Suppressor macrophage (primary cell): Measurements from ENCODE around the gene VRTN.
"Not testable (repeated sequence)": the region's sequence is repeated elsewhere in the genome, so short reads cannot be mapped to it uniquely, and the experiment has no call there.

Experiments
- DNase-seq, 4 experiments: peaks; one replicate each; pipeline ENCODE4 v3.0.0-alpha.2; 2020 to 2022
- total RNA-seq, 17 experiments: gene quantifications; one replicate each; lab custom pipeline; 2026; ENCODE audit warnings: mixed read lengths in 6 of 17, inconsistent platforms in 3 of 17; lab: John Stamatoyannopoulos, UW

Gene VRTN
- total RNA-seq, result 0 to 1.3 (median 0) reads per million in 17 experiments

DNA sequence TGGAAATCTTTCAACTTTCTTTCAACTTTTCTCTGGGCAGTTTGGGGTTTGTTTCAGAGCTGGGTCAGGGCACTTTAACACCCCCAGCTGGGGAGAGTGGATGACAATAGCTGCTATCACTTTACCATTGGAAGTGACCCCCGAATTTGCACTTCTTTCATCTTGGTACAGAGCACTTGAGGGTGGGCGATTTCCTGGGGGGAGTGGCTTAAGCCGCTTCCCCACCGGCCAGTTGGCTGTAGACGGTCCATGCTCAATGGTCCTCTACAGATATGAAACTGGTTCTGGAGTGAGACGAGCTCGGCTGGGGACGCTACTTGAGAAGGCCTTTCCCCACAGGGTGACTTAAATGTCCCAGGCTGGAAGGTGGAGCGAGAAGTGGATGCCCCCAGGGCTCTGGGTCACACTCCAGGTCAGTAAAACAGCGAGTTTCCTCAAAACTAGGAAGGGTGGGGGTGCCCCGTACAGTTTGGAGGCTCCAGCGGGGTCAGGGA is at the start of gene VRTN:
Gene VRTN, plus strand, starts transcription at position 231 of the 494 bp plus-strand sequence. CDS start 8,313 bp downstream, outside the sequence.
- DNase-seq, result no peak

- DNase-seq, result peak in 3 of 4 experiments; percentile 17 to 48 (median 22)
Measured at GRCh38 chr14:74299061-74299545, 49.2 kb upstream of the VRTN start.

- no peak for DNase-seq
Measured at GRCh38 chr14:74301594-74302151, 46.6 kb upstream of the VRTN start.

DNA sequence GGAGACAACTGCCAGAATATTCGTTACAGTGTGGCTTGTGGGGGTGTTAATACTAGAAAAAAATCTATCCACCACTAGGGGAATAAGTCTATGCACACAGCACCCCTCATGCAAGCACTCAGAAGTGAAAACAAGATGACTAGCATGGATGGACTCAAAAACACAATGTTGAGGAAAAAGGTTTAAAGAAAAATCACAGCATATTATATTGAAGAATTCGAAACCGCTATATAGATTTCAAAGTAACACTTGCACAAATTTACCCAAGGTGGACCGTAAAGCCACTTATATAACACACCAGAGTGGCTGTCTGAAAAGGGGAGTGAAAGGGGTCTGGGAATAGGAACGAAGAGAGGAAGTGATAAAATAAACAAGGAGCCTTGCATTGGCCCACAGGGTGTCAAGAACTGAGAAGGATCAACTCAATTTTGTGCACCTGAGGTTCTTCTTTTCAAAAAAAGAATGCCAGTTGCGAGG is 46.1 kb upstream of the VRTN start:
- DNase-seq, result peak; percentile 31 to 71 (median 54)

DNA sequence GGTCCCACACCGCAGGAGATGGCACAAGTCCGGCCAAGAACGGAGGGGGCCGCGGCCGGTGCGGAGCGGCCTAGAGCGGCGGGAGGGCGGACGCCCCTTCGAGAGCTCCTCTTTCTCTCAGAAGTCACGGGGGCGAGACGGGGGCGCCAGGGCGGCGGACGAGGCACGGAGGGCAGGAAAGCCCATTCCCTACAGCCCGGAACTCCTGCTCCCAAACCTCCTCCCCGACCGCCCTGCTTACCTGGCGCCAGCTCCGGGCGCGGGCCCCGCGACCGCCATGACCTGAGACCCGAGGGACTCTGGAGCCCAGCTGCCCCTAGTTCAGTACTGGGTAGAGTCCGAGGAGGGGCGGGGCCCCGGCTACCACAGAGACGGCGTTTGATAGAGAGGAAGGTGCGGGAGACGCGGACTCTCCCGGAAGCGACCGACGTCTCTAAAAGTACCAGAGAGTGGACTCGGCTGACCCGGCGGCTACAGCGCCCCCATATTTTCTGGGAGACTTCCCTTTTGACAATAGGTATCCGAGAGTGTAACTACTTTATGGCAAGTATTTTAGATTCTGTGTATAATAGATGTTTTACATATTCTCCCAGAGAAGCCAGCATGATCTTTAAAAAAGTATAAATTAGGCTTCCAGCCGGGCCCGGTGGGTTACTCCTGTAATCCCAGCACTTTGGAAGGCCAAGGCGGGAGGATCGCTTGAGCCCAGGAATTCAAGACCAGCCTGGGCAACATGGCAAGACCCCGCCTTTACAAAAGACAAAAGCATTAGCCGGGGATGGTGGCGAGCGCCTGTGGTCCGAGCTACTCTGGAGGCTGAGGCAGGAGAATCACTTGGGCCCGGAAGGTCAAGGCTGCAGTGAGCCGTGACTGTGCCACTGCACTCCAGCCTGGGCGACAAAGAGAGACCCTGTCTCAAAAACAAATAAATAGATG is 45.4 kb upstream of the VRTN start, which contains the start of gene ABCD4:
Gene ABCD4, minus strand, starts transcription at position 301 of the 936 bp plus-strand sequence. Its CDS starts 22 bp downstream, at position 279.
- peak; percentile 94 to 97 (median 96) for DNase-seq

DNA sequence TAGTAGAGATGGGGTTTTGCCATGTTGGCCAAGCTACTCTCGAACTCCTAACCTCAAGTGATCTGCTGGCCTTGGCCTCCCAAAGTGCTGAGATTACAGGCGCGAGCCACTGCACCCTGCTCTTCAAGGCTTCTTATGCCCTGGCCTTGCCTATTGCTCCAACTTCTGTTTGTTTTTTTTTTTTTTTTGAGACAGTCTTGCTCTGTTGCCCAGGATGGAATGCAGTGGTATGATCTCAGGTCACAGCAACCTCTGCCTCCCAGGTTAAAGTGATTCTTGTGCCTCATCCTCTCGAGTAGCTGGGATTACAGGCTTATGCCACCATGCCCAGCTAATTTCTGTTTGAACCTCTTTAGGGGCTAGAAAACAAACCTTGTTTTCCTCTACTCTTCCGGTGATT is 39.6 kb upstream of the VRTN start:
- no peak for DNase-seq

GRCh38 chr14:74309125-74310022 is 38.9 kb upstream of the VRTN start:
- peak in 3 of 4 experiments; percentile 17 to 61 (median 58) for DNase-seq

DNA sequence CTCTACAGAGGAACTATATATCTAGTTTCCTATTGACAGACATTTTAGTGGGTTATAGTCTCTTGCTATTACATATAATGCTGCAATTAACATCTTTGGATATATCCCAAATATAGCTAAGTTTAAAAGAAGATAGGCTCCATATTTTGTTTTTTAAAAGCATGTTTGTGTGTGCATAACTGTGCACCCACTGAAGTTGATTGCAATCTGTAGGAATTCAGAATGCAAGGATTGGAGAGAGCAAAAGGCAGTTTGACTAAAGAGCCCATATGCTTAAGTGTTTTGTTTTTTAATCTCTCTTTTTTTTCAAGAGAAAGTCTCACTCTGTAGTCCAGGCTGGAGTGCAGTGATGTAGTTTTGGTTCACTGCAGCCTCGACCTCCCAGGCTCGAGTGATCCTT is 36.1 kb upstream of the VRTN start:
- no peak for DNase-seq

DNA sequence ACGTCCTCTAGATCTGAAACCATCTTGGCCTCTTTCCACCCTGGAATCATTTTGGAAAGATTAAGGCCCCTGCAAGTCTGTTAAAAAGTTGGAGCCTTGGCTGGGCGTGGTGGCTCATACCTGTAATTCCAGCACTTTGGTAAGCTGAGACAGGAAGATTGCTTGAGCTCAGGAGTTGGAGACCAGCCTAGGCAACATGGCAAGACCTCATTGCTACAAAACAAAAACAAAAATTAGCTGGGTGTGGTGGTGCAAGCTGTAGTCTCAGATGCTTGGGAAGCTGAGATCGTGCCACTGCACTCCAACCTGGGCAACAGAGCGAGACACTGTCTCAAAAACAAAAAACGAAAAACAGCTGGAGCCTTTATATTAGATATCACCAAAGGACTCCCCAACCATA is 34.7 kb upstream of the VRTN start:
- no peak for DNase-seq

GRCh38 chr14:74314576-74314975 is 33.7 kb upstream of the VRTN start:
- DNase-seq, result no peak

- DNase-seq, result peak; percentile 36 to 69 (median 57)
Measured at GRCh38 chr14:74324931-74325361, 23.3 kb upstream of the VRTN start.

- DNase-seq, result no peak
Measured at GRCh38 chr14:74325446-74325845, 22.8 kb upstream of the VRTN start.

- no peak for DNase-seq
Measured at GRCh38 chr14:74326369-74327152, 21.7 kb upstream of the VRTN start.

DNA sequence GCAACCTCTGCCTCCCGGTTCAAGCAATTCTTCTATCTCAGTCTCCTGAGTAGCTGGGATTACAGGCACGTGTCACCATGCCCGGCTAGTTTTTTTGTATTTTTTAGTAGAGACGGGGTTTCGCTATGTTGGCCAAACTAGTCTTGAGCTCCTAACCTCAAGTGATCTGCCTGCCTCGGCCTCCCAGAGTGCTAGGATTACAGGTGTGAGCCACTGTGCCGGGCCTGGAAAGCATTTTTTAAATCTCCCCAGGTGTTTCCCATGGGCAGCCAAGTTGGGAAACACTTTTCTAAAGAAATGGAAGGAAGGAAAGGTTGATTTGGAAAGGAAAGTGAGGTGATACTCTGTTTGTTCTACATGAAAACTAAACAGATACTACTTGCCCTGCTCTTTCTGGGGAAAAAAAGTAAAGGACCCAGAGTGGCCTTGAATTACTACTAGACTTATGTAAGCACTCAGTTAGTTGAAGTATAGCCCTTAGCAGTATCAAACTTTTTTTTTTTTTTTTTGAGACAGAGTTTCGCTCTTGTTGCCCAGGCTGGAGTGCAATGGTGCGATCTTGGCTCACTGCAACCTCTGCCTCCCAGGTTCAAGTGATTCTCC is 18.2 kb upstream of the VRTN start:
- DNase-seq, result not testable (repeated sequence)

DNA sequence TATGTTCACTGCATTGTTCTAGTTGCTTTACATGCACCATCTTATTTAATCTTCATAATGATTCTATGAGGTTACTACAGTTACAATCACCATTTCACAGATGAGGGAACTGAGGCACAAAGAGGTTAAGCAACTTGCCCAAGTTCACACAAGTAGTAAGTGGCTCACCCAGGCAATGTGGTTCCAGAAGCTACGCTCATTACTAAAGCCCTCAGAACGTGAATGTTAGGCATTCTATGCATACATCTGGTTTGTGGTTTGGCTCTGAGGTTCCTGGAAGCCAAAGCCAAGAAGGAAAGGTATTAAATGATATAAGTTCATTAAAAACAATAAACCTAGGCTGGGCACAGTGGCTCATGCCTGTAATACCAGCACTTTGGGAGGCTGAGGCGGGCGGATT is 14.4 kb upstream of the VRTN start:
- no peak for DNase-seq

DNA sequence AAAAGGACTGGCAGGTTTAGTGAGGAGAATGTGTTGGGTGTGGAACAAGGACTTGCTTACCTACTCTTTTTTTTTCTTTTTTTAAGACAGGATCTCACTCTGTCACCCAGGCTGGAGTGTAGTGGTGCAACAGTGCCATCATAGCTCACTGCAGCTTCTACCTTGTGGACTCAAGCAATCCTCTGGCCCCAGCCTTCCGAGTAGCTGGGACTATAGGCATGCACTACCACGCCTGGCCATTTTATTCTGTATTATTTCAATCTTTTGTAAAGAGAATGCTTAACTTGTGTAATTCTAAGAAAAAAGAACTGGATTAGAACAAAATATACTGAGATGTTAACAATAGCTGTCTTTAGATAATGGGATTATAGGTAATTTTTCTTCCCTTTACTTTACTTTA is 1.9 kb upstream of the VRTN start:
- DNase-seq, result no peak

- no peak for DNase-seq
Measured at GRCh38 chr14:74347097-74347794, 1.0 kb upstream of the VRTN start.

GRCh38 chr14:74347795-74348100 is 523 bp upstream of the VRTN start:
- no peak for DNase-seq

- DNase-seq, result no peak
Measured at GRCh38 chr14:74348735-74349463, 628 bp downstream of the VRTN start.

DNA sequence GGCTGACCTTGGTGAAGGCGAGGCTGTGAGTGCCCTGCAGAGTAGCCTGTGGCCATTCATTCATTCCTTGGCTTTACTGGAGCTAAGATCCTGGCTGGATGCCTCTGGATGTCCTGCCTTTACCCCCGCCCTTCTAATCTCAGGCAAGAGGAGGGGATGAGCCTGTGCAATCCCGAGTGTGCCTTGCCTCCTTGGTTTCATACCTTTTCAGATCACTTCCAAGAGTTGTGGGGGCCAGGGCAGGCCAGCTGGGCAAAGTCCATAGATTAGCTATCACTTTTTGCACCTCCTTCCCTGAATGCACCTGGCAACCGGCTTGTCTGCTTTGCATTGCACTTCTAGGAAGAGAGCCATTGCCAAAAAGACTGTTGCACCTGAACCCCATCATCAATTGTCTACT is 1.5 kb downstream of the VRTN start:
- DNase-seq, result no peak
